Smooth muscle cell (in vitro differentiated cells): Measurements from ENCODE around the gene KLHL13. TPM values are rescaled to one million over a fixed set of nuclear protein-coding genes. Genes with fewer than 3 reads are reported as not detected.

Source experiments
- DNase-seq: peaks from one replicate; lab custom pipeline; 2025; ENCODE audit not compliant: unreplicated experiment; lab: John Stamatoyannopoulos, UW
- H2AFZ ChIP-seq: fragments of 200-600 bp; sonication (generic); 2 replicates; pipeline ENCODE4 v1.6.0; 2016; ENCODE audit warnings: antibody characterized with exemption, low read depth, mild to moderate bottlenecking
- H3F3A ChIP-seq: fragments of 200-600 bp; sonication (generic); 2 replicates; pipeline ENCODE4 v1.6.0; 2017; ENCODE audit warnings: antibody characterized with exemption, low read depth
- H3K27ac ChIP-seq: fragments of 200-600 bp; sonication (generic); 2 replicates; pipeline ENCODE4 v1.5.1; 2016; ENCODE audit warnings: low read depth, mild to moderate bottlenecking
- H3K27me3 ChIP-seq: fragments of 200-600 bp; sonication (generic); 2 replicates; pipeline ENCODE4 v1.6.1; 2016; ENCODE audit warnings: low read depth, mild to moderate bottlenecking
- H3K36me3 ChIP-seq: fragments of 200-600 bp; sonication (generic); 2 replicates; pipeline ENCODE4 v1.5.1; 2016; ENCODE audit warnings: low read depth
- H3K4me1 ChIP-seq: fragments of 200-600 bp; sonication (generic); 2 replicates; pipeline ENCODE4 v1.5.1; 2016; ENCODE audit warnings: low read depth
- H3K4me2 ChIP-seq: fragments of 200-600 bp; sonication (generic); 2 replicates; pipeline ENCODE4 v1.6.0; 2016; ENCODE audit warnings: mild to moderate bottlenecking
- H3K4me3 ChIP-seq: fragments of 200-600 bp; sonication (generic); 2 replicates; pipeline ENCODE4 v1.5.1; 2016; ENCODE audit warnings: mild to moderate bottlenecking
- H3K79me2 ChIP-seq: fragments of 200-600 bp; sonication (generic); 2 replicates; pipeline ENCODE4 v1.6.0; 2016; ENCODE audit warnings: low read depth, mild to moderate bottlenecking
- H3K9ac ChIP-seq: fragments of 200-600 bp; sonication (generic); 2 replicates; pipeline ENCODE4 v1.6.0; 2016; ENCODE audit warnings: low read depth
- H3K9me3 ChIP-seq: fragments of 200-600 bp; sonication (generic); replicated peaks from 2 replicates; pipeline ENCODE4 v1.5.1; 2016; ENCODE audit warnings: low read depth
- H4K20me1 ChIP-seq: fragments of 200-600 bp; sonication (generic); 2 replicates; pipeline ENCODE4 v1.6.0; 2016; ENCODE audit warnings: low read depth
- CTCF ChIP-seq: fragments of 200-600 bp; sonication (generic); IDR thresholded peaks from 2 replicates; pipeline ENCODE4 v1.5.1; 2017; ENCODE audit warnings: borderline replicate concordance, mild to moderate bottlenecking, antibody characterized with exemption; ENCODE audit not compliant: insufficient read depth, poor library complexity, severe bottlenecking
- WGBS: methylation state at CpG from one replicate; pipeline ENCODE4 v1.1.7; 2016; ENCODE audit warnings: low lambda C conversion rate; 5-methylcytosine and 5-hydroxymethylcytosine counted together
- polyA plus RNA-seq: library from polyadenylated mRNA; unstranded; fragments of >200 nt; fragmentation: Nextera tagmentation; extraction: Ambion mirVana; gene quantifications from 2 replicates; pipeline ENCODE4 v1.2.1, GENCODE V29; 2016
- total RNA-seq: library from RNA; depleted of rRNA; stranded (reverse); fragments of >200 nt; gene quantifications from 2 replicates; pipeline ENCODE4 v1.2.3, GENCODE V29; 2014

Gene KLHL13
- total RNA-seq (2.3 and 3.4 TPM in 2 replicates), polyA plus RNA-seq (0.32 and 2.6 TPM in 2 replicates)

- H3K9me3 ChIP-seq: no peaks in the 10 kb centered on the region
- no peaks in the 10 kb centered on the region for H3K4me1 ChIP-seq
- H3F3A ChIP-seq: no peaks in the 10 kb centered on the region
- H3K4me3 ChIP-seq: peak within 1 kb of the TSS; percentile 63
- H3K27ac ChIP-seq: no peak within 1 kb of the TSS
- TF ChIP-seq CTCF: no peak
- peak within 1 kb of the TSS; percentile 84 for H2AFZ ChIP-seq
- no peaks in the 10 kb centered on the region for H3K79me2 ChIP-seq
- H4K20me1 ChIP-seq: no peaks in the 10 kb centered on the region
- DNase-seq: peak; percentile 13
- 57% methylated on average over 27 of the region's 42 CpGs for WGBS
- H3K36me3 ChIP-seq: no peaks in the 10 kb centered on the region
- H3K4me2 ChIP-seq: peak within 1 kb of the TSS; percentile 86
- no peaks in the 10 kb centered on the region for H3K27me3 ChIP-seq
- H3K9ac ChIP-seq: peak within 1 kb of the TSS; percentile 51
Observed at GRCh38 chrX:118116713-118117550, at the start of gene KLHL13. TSS of gene KLHL13 (minus strand) at chrX:118116810. CDS start at chrX:118028473, 88,337 bp downstream.

GRCh38 chrX:118164138-118164537 lies 47.5 kb upstream of the KLHL13 start:
- no peak for DNase-seq
- 67% methylated on average over 1 of the region's 1 CpG for WGBS

GRCh38 chrX:118156953-118157608 lies 40.5 kb upstream of the KLHL13 start:
- H3K9me3 ChIP-seq: no peaks in the 10 kb centered on the region
- H3F3A ChIP-seq: no peaks in the 10 kb centered on the region
- TF ChIP-seq CTCF: no peak
- no peak overlapping the region for H2AFZ ChIP-seq
- H4K20me1 ChIP-seq: no peaks in the 10 kb centered on the region
- WGBS: 76% methylated on average over 7 of the region's 7 CpGs
- H3K4me3 ChIP-seq: no peak overlapping the region
- no peaks in the 10 kb centered on the region for H3K27me3 ChIP-seq
- H3K36me3 ChIP-seq: no peaks in the 10 kb centered on the region
- H3K79me2 ChIP-seq: no peaks in the 10 kb centered on the region
- H3K4me1 ChIP-seq: no peaks in the 10 kb centered on the region
- H3K27ac ChIP-seq: no peak overlapping the region
- DNase-seq: no peak
- H3K4me2 ChIP-seq: no peak overlapping the region
- H3K9ac ChIP-seq: no peak overlapping the region

More at GRCh38 chrX:118164138-118164537, 47.5 kb upstream of the KLHL13 start:
- no peaks in the 10 kb centered on the region for H3F3A ChIP-seq
- no peaks in the 10 kb centered on the region for H3K36me3 ChIP-seq
- TF ChIP-seq CTCF: no peak
- no peak overlapping the region for H3K4me2 ChIP-seq
- H3K79me2 ChIP-seq: no peaks in the 10 kb centered on the region
- H3K4me1 ChIP-seq: no peaks in the 10 kb centered on the region
- H3K4me3 ChIP-seq: no peak overlapping the region
- H3K27me3 ChIP-seq: no peaks in the 10 kb centered on the region
- no peaks in the 10 kb centered on the region for H4K20me1 ChIP-seq
- H3K9me3 ChIP-seq: no peaks in the 10 kb centered on the region
- H3K9ac ChIP-seq: no peak overlapping the region
- H2AFZ ChIP-seq: no peak overlapping the region
- no peak overlapping the region for H3K27ac ChIP-seq
